ENCODE results near the gene SERTM2.
"Not testable (repeated sequence)": the region's sequence is repeated elsewhere in the genome, so short reads cannot be mapped to it uniquely, and the experiment has no call there.

Gene SERTM2

GRCh38 chrX:111521169-111521568 is 9.7 kb downstream of the SERTM2 start:
- H3K36me3 ChIP-seq (ENCODE audit: control insufficient read depth in 2 of 2, insufficient read depth in 1 of 2, low read length in 2 of 2): no peaks in the 10 kb centered on the region
- POLR2A ChIA-PET: no interaction called here
- H3K4me1 ChIP-seq (ENCODE audit: control insufficient read depth, insufficient read depth, low read length): no peaks in the 10 kb centered on the region
- no peak overlapping the region for H3K27ac ChIP-seq (ENCODE audit: extremely low read depth, low read depth, low read length)
- CTCF ChIA-PET: interaction anchor here (1.0 kb wide), 1 partner anchor 47 kb away, joined by 3 read pairs; no protein-coding TSS in a partner anchor
- no peak for TF ChIP-seq ZBTB1 (tag by site-specific recombination; IDR thresholded peaks at IDR 0.05)
- TF ChIP-seq ZFP3 (tag by site-specific recombination; IDR thresholded peaks at IDR 0.05; ENCODE audit: low read depth): no peak
- no peak for TF ChIP-seq ZNF610 (tag by site-specific recombination; IDR thresholded peaks at IDR 0.05; ENCODE audit: borderline replicate concordance)
- TF ChIP-seq OVOL3 (tag by site-specific recombination; IDR thresholded peaks at IDR 0.05): no peak
- no peak for TF ChIP-seq ZNF843 (tag by site-specific recombination; IDR thresholded peaks at IDR 0.05)
- TF ChIP-seq ZNF747 (tag by site-specific recombination; IDR thresholded peaks at IDR 0.05): no peak
- TF ChIP-seq SP2 (tag by site-specific recombination; IDR thresholded peaks at IDR 0.05): no peak
- no peak for TF ChIP-seq KLF9 (tag by site-specific recombination; IDR thresholded peaks at IDR 0.05; ENCODE audit: low read depth)
- TF ChIP-seq ZNF791 (tag by site-specific recombination; IDR thresholded peaks at IDR 0.05): no peak
- no peak for TF ChIP-seq ZNF521 (tag by site-specific recombination; IDR thresholded peaks at IDR 0.05)
- no peak for TF ChIP-seq ZIC2 (tag by site-specific recombination; IDR thresholded peaks at IDR 0.05)
- TF ChIP-seq ZBTB49 (tag by site-specific recombination; IDR thresholded peaks at IDR 0.05; ENCODE audit: low read depth): no peak
- no peak for TF ChIP-seq ZNF175 (tag by site-specific recombination; IDR thresholded peaks at IDR 0.05)
- TF ChIP-seq ZNF639 (tag by site-specific recombination; IDR thresholded peaks at IDR 0.05): no peak
- no peaks in the 10 kb centered on the region; the same call in 1 of the 2 replicates for H3K9me3 ChIP-seq (ENCODE audit: control insufficient read depth, insufficient read depth, low read depth, low read length)
- H3K4me3 ChIP-seq (ENCODE audit: low read depth, low read length): no peak overlapping the region

- TF ChIP-seq ZBTB44 (tag by site-specific recombination; IDR thresholded peaks at IDR 0.05): no peak
- TF ChIP-seq ZNF747 (tag by site-specific recombination; IDR thresholded peaks at IDR 0.05): no peak
- TF ChIP-seq ZNF140 (tag by site-specific recombination; IDR thresholded peaks at IDR 0.05): no peak
- TF ChIP-seq ZNF596 (tag by site-specific recombination; IDR thresholded peaks at IDR 0.05): no peak
- no peak for TF ChIP-seq SCRT2 (tag by site-specific recombination; IDR thresholded peaks at IDR 0.05)
- TF ChIP-seq FEZF1 (tag by site-specific recombination; IDR thresholded peaks at IDR 0.05): no peak
- no peak for TF ChIP-seq ZNF558 (tag by site-specific recombination; IDR thresholded peaks at IDR 0.05)
- no peak for TF ChIP-seq ZNF791 (tag by site-specific recombination; IDR thresholded peaks at IDR 0.05)
- Histone ChIP-seq H3K9me3 (ENCODE audit: control insufficient read depth, insufficient read depth, low read depth, low read length) (no peaks in the 10 kb centered on the region), H3K4me1 (ENCODE audit: control insufficient read depth, insufficient read depth, low read length) (no peaks in the 10 kb centered on the region), H3K4me3 (ENCODE audit: low read depth, low read length) (no peak overlapping the region), H3K27ac (ENCODE audit: extremely low read depth, low read depth, low read length) (no peak overlapping the region), H3K36me3 (ENCODE audit: control insufficient read depth in 2 of 2, insufficient read depth in 1 of 2, low read length in 2 of 2) (no peaks in the 10 kb centered on the region)
- ChIA-PET CTCF (no interaction called here), POLR2A (no interaction called here)
These were observed 31.8 kb downstream of the SERTM2 start for GRCh38 chrX:111543212-111543741.

DNA sequence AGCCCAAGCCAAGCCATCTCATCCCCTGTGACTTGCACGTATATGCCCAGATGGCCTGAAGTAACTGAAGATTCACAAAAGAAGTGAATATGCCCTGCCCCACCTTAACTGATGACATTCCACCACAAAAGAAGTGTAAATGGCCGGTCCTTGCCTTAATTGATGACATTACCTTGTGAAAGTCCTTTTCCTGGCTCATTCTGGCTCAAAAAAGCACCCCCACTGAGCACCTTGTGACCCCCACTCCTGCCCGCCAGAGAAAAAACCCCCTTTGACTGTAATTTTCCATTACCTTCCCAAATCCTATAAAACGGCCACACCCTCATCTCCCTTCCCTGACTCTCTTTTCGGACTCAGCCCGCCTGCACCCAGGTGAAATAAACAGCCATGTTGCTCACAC is 37.8 kb downstream of the SERTM2 start:
- H3K36me3 ChIP-seq (ENCODE audit: control insufficient read depth in 2 of 2, insufficient read depth in 1 of 2, low read length in 2 of 2); H3K4me3 ChIP-seq (ENCODE audit: low read depth, low read length); H3K4me1 ChIP-seq (ENCODE audit: control insufficient read depth, insufficient read depth, low read length); H3K9me3 ChIP-seq (ENCODE audit: control insufficient read depth, insufficient read depth, low read depth, low read length); H3K27ac ChIP-seq (ENCODE audit: extremely low read depth, low read depth, low read length); CTCF ChIA-PET; POLR2A ChIA-PET: not testable (repeated sequence)

Measured in HEK293 (cell line).